Measurements from ENCODE around the gene RBPJ. TPM values are rescaled to one million over a fixed set of nuclear protein-coding genes. Genes with fewer than 3 reads are reported as not detected.

Gene RBPJ
- total and polyA plus RNA-seq, 2 of the 8 experiments (the other 6 are each of a cell fraction or from before 2014, with no cell fraction given) = 65.5 to 217 TPM

DNA sequence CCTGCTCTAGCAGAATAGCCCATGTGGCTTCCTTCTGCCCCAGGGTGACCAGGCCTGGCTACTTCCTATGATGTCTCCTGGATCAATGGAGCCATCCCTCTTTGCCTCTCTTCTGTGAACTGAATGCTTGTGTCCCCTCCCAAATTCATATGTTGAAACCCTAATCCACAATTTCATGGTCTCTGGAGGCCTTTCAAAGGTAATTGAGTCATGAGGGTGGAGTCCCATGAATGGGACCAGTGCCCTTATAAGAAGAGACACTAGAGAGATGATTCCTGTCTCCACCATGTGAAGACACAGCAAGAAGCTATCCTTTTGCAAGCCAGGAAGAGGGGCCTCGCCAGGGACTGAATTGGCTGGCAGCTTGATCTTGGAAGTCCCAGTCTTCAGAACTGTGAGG, 151.1 kb downstream of the RBPJ start:
- Histone ChIP-seq H2BK12ac (ENCODE audit: low read depth, low read length) (no peak overlapping the region), H2BK5ac (ENCODE audit: low read depth, low read length) (no peak overlapping the region), H2AK5ac (ENCODE audit: low read depth, low read length) (no peak overlapping the region), H2BK120ac (replicated peaks; ENCODE audit: low read depth, low read length) (no peak overlapping the region), H4K5ac (ENCODE audit: insufficient read length, low read depth, low read length) (no peak overlapping the region), H3K4ac (replicated peaks; ENCODE audit: insufficient read length, low read depth, low read length) (no peak overlapping the region), H4K8ac (ENCODE audit: extremely low read depth, insufficient read depth, low read length) (no peak overlapping the region), H3K56ac (replicated peaks; ENCODE audit: insufficient read length, low read depth, low read length) (no peak overlapping the region), H3K4me2 (ENCODE audit: insufficient read depth in 1 of 2, low read depth in 2 of 2, low read length in 2 of 2) (no peak overlapping the region), H3K4me3 (ENCODE audit: extremely low read depth in 1 of 4, insufficient read depth in 2 of 4, low read depth in 3 of 4, low read length in 4 of 4) (no peak overlapping the region), H3K27me3 (replicated peaks in 1 of 4; ENCODE audit: control insufficient read depth in 3 of 4, extremely low read depth in 1 of 4, insufficient read depth in 3 of 4, low read length in 3 of 4) (no peaks in the 10 kb centered on the region), H3K79me2 (ENCODE audit: control insufficient read depth in 1 of 2, insufficient read depth in 2 of 2, low read length in 2 of 2) (no peaks in the 10 kb centered on the region), H3K23ac (ENCODE audit: insufficient read length) (no peak overlapping the region), H3K14ac (ENCODE audit: insufficient read length) (no peak overlapping the region), H3K18ac (ENCODE audit: extremely low read depth, low read length) (no peak overlapping the region), H3K4me1 (replicated peaks in 1 of 4; ENCODE audit: control insufficient read depth in 3 of 4, insufficient read depth in 4 of 4, low read length in 3 of 4) (no peaks in the 10 kb centered on the region), H3K27ac (ENCODE audit: low read depth, low read length) (no peak overlapping the region), H3K23me2 (ENCODE audit: low read depth, low read length) (no peaks in the 10 kb centered on the region), H2BK20ac (ENCODE audit: low read length) (no peak overlapping the region), H2AFZ (ENCODE audit: low read length) (no peak overlapping the region), H3K9me3 (ENCODE audit: insufficient read depth in 2 of 2, low read depth in 1 of 2, low read length in 1 of 2) (no peaks in the 10 kb centered on the region), H3K79me1 (ENCODE audit: low read depth, low read length) (no peaks in the 10 kb centered on the region), H3K9ac (replicated peaks in 1 of 4; ENCODE audit: extremely low read depth in 1 of 4, low read depth in 3 of 4, low read length in 3 of 4) (no peak overlapping the region), H4K20me1 (replicated peaks in 1 of 2; ENCODE audit: control insufficient read depth in 1 of 2, insufficient read depth in 2 of 2, low read length in 2 of 2) (no peaks in the 10 kb centered on the region), H3K36me3 (ENCODE audit: control insufficient read depth in 2 of 4, insufficient read depth in 4 of 4, low read length in 3 of 4) (no peaks in the 10 kb centered on the region), H2BK15ac (ENCODE audit: low read length) (no peak overlapping the region), H4K91ac (replicated peaks; ENCODE audit: insufficient read length, low read length) (no peak overlapping the region)
- DNase-seq (ENCODE audit: low read depth in 1 of 2, low spot score in 2 of 2) (no peak), FAIRE-seq (no peak)
- ChIA-PET CTCF (ENCODE audit: partially characterized antibody) (interaction anchor here (1.1 to 4.9 kb wide), 4 partner anchors 10 to 141 kb away, joined by 3 to 33 read pairs (median 4); no protein-coding TSS in a partner anchor), POLR2A (ENCODE audit: partially characterized antibody) (no interaction called here)
- TF ChIP-seq POU5F1 (IDR thresholded peaks at IDR 0.05; ENCODE audit: low read depth, low read length) = no peak
- TF ChIP-seq, protein P1, sequence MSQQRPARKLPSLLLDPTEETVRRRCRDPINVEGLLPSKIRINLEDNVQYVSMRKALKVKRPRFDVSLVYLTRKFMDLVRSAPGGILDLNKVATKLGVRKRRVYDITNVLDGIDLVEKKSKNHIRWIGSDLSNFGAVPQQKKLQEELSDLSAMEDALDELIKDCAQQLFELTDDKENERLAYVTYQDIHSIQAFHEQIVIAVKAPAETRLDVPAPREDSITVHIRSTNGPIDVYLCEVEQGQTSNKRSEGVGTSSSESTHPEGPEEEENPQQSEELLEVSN (IDR thresholded peaks at IDR 0.05) = no peak
- TF ChIP-seq SIX5 (IDR thresholded peaks at IDR 0.05; ENCODE audit: low read depth, low read length) = no peak
- no peak for TF ChIP-seq YY1 (IDR thresholded peaks at IDR 0.05; ENCODE audit: low read depth, low read length)
- TF ChIP-seq NANOG (IDR thresholded peaks at IDR 0.05; ENCODE audit: insufficient read depth, low read depth, low read length, poor library complexity, severe bottlenecking) = no peak
- TF ChIP-seq RNF2 (IDR thresholded peaks at IDR 0.05; ENCODE audit: borderline replicate concordance, low read depth, low read length, missing control alignments, poor library complexity, severe bottlenecking) = no peak
- TF ChIP-seq POLR2AphosphoS5 (IDR thresholded peaks at IDR 0.05; ENCODE audit: low read depth, low read length) = no peak
- no peak for TF ChIP-seq ASH2L (IDR thresholded peaks at IDR 0.05; ENCODE audit: low read length)
- TF ChIP-seq NRF1 (IDR thresholded peaks at IDR 0.05; ENCODE audit: low read depth, low read length) = no peak
- no peak for TF ChIP-seq CBX5 (IDR thresholded peaks at IDR 0.05; ENCODE audit: low read depth, low read length)
- TF ChIP-seq HDAC2 (IDR thresholded peaks at IDR 0.05; ENCODE audit: borderline replicate concordance in 1 of 2, low read depth in 2 of 2, low read length in 2 of 2) = no peak
- 94% methylated on average over 1 of the region's 1 CpG; no CpG with 5 or more reads in 1 of the 2 experiments for WGBS, 2 experiments (ENCODE audit: extremely low coverage in 1 of 2, insufficient coverage in 1 of 2, insufficient read length in 1 of 2, insufficient replicate concordance in 2 of 2, low coverage in 1 of 2, low lambda C conversion rate in 2 of 2, missing lambda C conversion rate in 1 of 2)

Measured in H1 (cell line).